H9 (cell line): ENCODE data around the gene MAPT. TPM values are rescaled to one million over a fixed set of nuclear protein-coding genes. Genes with fewer than 3 reads are reported as not detected.

Source experiments
- DNase-seq: peaks from one replicate; pipeline ENCODE4 v3.0.0-alpha.2; 2017
- H2AFZ ChIP-seq: one replicate; pipeline ENCODE4 v1.6.1; 2013; ENCODE audit warnings: mild to moderate bottlenecking, low read length, control low read depth, moderate library complexity
- H2AK5ac ChIP-seq: 2 replicates; pipeline ENCODE4 v1.6.1; 2013; ENCODE audit warnings: low read length, control low read depth, mixed read lengths; ENCODE audit not compliant: insufficient read length
- H2BK120ac ChIP-seq: one replicate; pipeline ENCODE4 v1.6.1; 2013; ENCODE audit warnings: low read depth, mild to moderate bottlenecking, low read length, control low read depth, inconsistent platforms; ENCODE audit not compliant: poor library complexity, severe bottlenecking
- H2BK12ac ChIP-seq: 2 replicates; pipeline ENCODE4 v1.6.1; 2013; ENCODE audit warnings: low read length, control low read depth, mixed read lengths, low read depth; ENCODE audit not compliant: insufficient read length
- H2BK15ac ChIP-seq: 2 replicates; pipeline ENCODE4 v1.6.1; 2013; ENCODE audit warnings: low read depth, low read length, control low read depth
- H2BK20ac ChIP-seq: one replicate; pipeline ENCODE4 v1.6.1; 2013; ENCODE audit warnings: low read depth, mild to moderate bottlenecking, low read length, control low read depth, inconsistent platforms; ENCODE audit not compliant: poor library complexity, severe bottlenecking
- H2BK5ac ChIP-seq: 2 replicates; pipeline ENCODE4 v1.6.1; 2013; ENCODE audit warnings: low read length, control low read depth, mixed read lengths; ENCODE audit not compliant: insufficient read length
- H3K14ac ChIP-seq: 2 replicates; pipeline ENCODE4 v1.6.1; 2013; ENCODE audit warnings: low read length, control low read depth; ENCODE audit not compliant: insufficient read depth
- H3K18ac ChIP-seq: 2 replicates; pipeline ENCODE4 v1.6.1; 2013; ENCODE audit warnings: low read depth, mild to moderate bottlenecking, mixed read lengths, low read length, control low read depth; ENCODE audit not compliant: insufficient read length
- H3K23ac ChIP-seq: 2 replicates; pipeline ENCODE4 v1.6.1; 2013; ENCODE audit warnings: low read length, control low read depth, mixed read lengths, low read depth; ENCODE audit not compliant: insufficient read length
- H3K23me2 ChIP-seq: 2 replicates; pipeline ENCODE4 v1.6.1; 2013; ENCODE audit warnings: low read depth, mild to moderate bottlenecking, mixed read lengths, low read length, control low read depth; ENCODE audit not compliant: insufficient read length, poor library complexity, severe bottlenecking
- H3K27ac ChIP-seq: 2 replicates; pipeline ENCODE4 v1.5.1; 2013; ENCODE audit warnings: low read length, control low read depth, mixed read lengths, low read depth; ENCODE audit not compliant: insufficient read length
- H3K27me3 ChIP-seq: 2 replicates; pipeline ENCODE4 v1.6.1; 2013; ENCODE audit warnings: low read length, control low read depth, inconsistent platforms; ENCODE audit not compliant: insufficient read depth
- H3K4ac ChIP-seq: 2 replicates; pipeline ENCODE4 v1.6.1; 2013; ENCODE audit warnings: low read depth, mild to moderate bottlenecking, control low read depth, inconsistent platforms, low read length, moderate library complexity
- H3K4me1 ChIP-seq: 2 replicates; pipeline ENCODE4 v1.6.1; 2013; ENCODE audit warnings: low read length, control low read depth, inconsistent platforms; ENCODE audit not compliant: insufficient read depth
- H3K4me2 ChIP-seq: 2 replicates; pipeline ENCODE4 v1.6.1; 2013; ENCODE audit warnings: low read length, control low read depth, mixed read lengths; ENCODE audit not compliant: insufficient read length, insufficient read depth
- H3K56ac ChIP-seq: 2 replicates; pipeline ENCODE4 v1.6.1; 2013; ENCODE audit warnings: low read depth, mild to moderate bottlenecking, mixed read lengths, low read length, control low read depth; ENCODE audit not compliant: insufficient read length
- H3K79me1 ChIP-seq: 2 replicates; pipeline ENCODE4 v1.6.1; 2013; ENCODE audit warnings: low read depth, mild to moderate bottlenecking, moderate library complexity, low read length, control low read depth, inconsistent platforms; ENCODE audit not compliant: insufficient read depth, poor library complexity, severe bottlenecking
- H3K79me2 ChIP-seq: 2 replicates; pipeline ENCODE4 v1.6.1; 2013; ENCODE audit warnings: low read length, control low read depth, inconsistent platforms; ENCODE audit not compliant: insufficient read depth
- H3K9ac ChIP-seq: 2 replicates; pipeline ENCODE4 v1.6.1; 2013; ENCODE audit warnings: low read length, control low read depth, mixed read lengths; ENCODE audit not compliant: insufficient read length; ENCODE audit errors: extremely low read depth
- H3K9me3 ChIP-seq: one replicate; pipeline ENCODE4 v1.6.1; 2013; ENCODE audit warnings: low read depth, low read length, inconsistent platforms; ENCODE audit not compliant: control insufficient read depth
- H3T11ph ChIP-seq: one replicate; pipeline ENCODE4 v1.6.1; 2013; ENCODE audit warnings: mild to moderate bottlenecking, low read length, control low read depth, inconsistent platforms
- H4K20me1 ChIP-seq: one replicate; pipeline ENCODE4 v1.6.1; 2013; ENCODE audit not compliant: control insufficient read depth, insufficient read length, insufficient read depth
- H4K5ac ChIP-seq: 2 replicates; pipeline ENCODE4 v1.6.1; 2013; ENCODE audit warnings: low read depth, mild to moderate bottlenecking, mixed read lengths, low read length, control low read depth; ENCODE audit not compliant: insufficient read length
- H4K8ac ChIP-seq: replicated peaks from 2 replicates; pipeline ENCODE4 v1.6.1; 2013; ENCODE audit warnings: low read length, control low read depth, mixed read lengths, low read depth; ENCODE audit not compliant: insufficient read length
- H4K91ac ChIP-seq: 2 replicates; pipeline ENCODE4 v1.6.1; 2013; ENCODE audit warnings: low read depth, mild to moderate bottlenecking, moderate library complexity, mixed read lengths, low read length, control low read depth; ENCODE audit not compliant: insufficient read length
- H3K27ac Mint-ChIP-seq, 3 experiments: 2 replicates in 2 of 3; 3 replicates in 1 of 3; pipeline ENCODE4 v1.8.0; 2020 to 2021; ENCODE audit warnings: mixed read lengths in 3 of 3, mild to moderate bottlenecking in 1 of 3, moderate library complexity in 1 of 3
- H3K27me3 Mint-ChIP-seq: 2 replicates; pipeline ENCODE4 v1.8.0; 2021; ENCODE audit warnings: low read depth, mild to moderate bottlenecking, moderate library complexity, mixed read lengths
- H3K36me3 Mint-ChIP-seq, 3 experiments: 2 replicates in 2 of 3; 3 replicates in 1 of 3; pipeline ENCODE4 v1.8.0; 2020 to 2021; ENCODE audit warnings: low read depth in 3 of 3, mixed read lengths in 3 of 3; ENCODE audit not compliant: insufficient read depth in 1 of 3
- H3K4me1 Mint-ChIP-seq, 2 experiments: 2 replicates each; pipeline ENCODE4 v1.8.0; 2020; ENCODE audit warnings: mixed read lengths in 2 of 2
- H3K4me3 Mint-ChIP-seq, 2 experiments: 2 replicates in 1 of 2; 3 replicates in 1 of 2; pipeline ENCODE4 v1.8.0; 2020 to 2021; ENCODE audit warnings: mild to moderate bottlenecking in 2 of 2, mixed read lengths in 2 of 2, moderate library complexity in 1 of 2
- H3K9me3 Mint-ChIP-seq, 2 experiments: 2 replicates in 1 of 2; 3 replicates in 1 of 2; pipeline ENCODE4 v1.8.0; 2020; ENCODE audit warnings: mild to moderate bottlenecking in 2 of 2, mixed read lengths in 2 of 2, moderate library complexity in 1 of 2
- CTCF ChIP-seq: fragments of 200-600 bp; sonication (generic); conservative IDR thresholded peaks from 3 replicates; pipeline ENCODE4 v1.8.0; 2021; ENCODE audit warnings: antibody characterized with exemption, mild to moderate bottlenecking
- WGBS: extraction: QIAGEN DNeasy Blood & Tissue Kit; methylation state at CpG from one replicate; pipeline ENCODE4 v1.1.7; 2013; ENCODE audit warnings: missing lambda C conversion rate, low lambda C conversion rate, mixed read lengths; ENCODE audit not compliant: insufficient read length; ENCODE audit errors: extremely low coverage; 5-methylcytosine and 5-hydroxymethylcytosine counted together
- total RNA-seq: library from RNA; stranded (reverse); gene quantifications from 2 replicates; pipeline ENCODE4 v1.2.1, GENCODE V29; 2021

Gene MAPT
- total RNA-seq, 1 experiment from 2014 or later = 1.6 TPM

GRCh38 chr17:45976391-45976754 lies 82.0 kb downstream of the MAPT start:
- Histone ChIP-seq H2AK5ac (no peak overlapping the region), H2BK20ac (no peak overlapping the region), H2BK12ac (no peak overlapping the region), H3K14ac (no peak overlapping the region), H3K23me2 (no peaks in the 10 kb centered on the region), H3K18ac (no peak overlapping the region), H3T11ph (no peak overlapping the region), H3K4me1 (no peaks in the 10 kb centered on the region; the same call in 1 of the 2 replicates), H2AFZ (no peak overlapping the region), H2BK120ac (no peak overlapping the region), H3K9ac (no peak overlapping the region), H4K5ac (no peak overlapping the region), H4K8ac (no peak overlapping the region), H3K4ac (no peak overlapping the region), H3K27ac (no peak overlapping the region), H2BK5ac (no peak overlapping the region), H3K4me2 (no peak overlapping the region), H2BK15ac (no peak overlapping the region), H3K23ac (no peak overlapping the region), H3K9me3 (no peaks in the 10 kb centered on the region), H3K79me1 (no peaks in the 10 kb centered on the region), H4K20me1 (no peaks in the 10 kb centered on the region), H3K27me3 (no peaks in the 10 kb centered on the region), H3K79me2 (no peaks in the 10 kb centered on the region), H4K91ac (no peak overlapping the region), H3K56ac (no peak overlapping the region)
- no peak for DNase-seq
- Mint-ChIP-seq H3K4me1 (no peaks in the 10 kb centered on the region), H3K4me3 (no peak overlapping the region), H3K36me3 (no peaks in the 10 kb centered on the region), H3K27me3 (peaks cover 14% of the 10 kb centered on the region), H3K27ac (no peak overlapping the region), H3K9me3 (no peaks in the 10 kb centered on the region)
- TF ChIP-seq CTCF = no peak
- WGBS = no CpG with 5 or more reads among the region's 2 CpGs
